DOHH2 (cell line): ENCODE measurements around the gene SLC25A33.

Experiments
- EZH2phosphoT487 ChIP-seq: fragments of 200-600 bp; sonication (generic); IDR thresholded peaks from 2 replicates; pipeline ENCODE4 v1.6.1; 2017; ENCODE audit warnings: borderline replicate concordance, mild to moderate bottlenecking, antibody characterized with exemption, low read length, moderate library complexity, mixed read lengths
- TF ChIP-seq, protein P1 (sequence below): fragments of 200-600 bp; sonication (generic); IDR thresholded peaks from one replicate; pipeline ENCODE4 v1.5.1; 2014; ENCODE audit warnings: antibody characterized with exemption, mild to moderate bottlenecking, low read depth, low read length; ENCODE audit not compliant: poor library complexity, severe bottlenecking

DNA sequence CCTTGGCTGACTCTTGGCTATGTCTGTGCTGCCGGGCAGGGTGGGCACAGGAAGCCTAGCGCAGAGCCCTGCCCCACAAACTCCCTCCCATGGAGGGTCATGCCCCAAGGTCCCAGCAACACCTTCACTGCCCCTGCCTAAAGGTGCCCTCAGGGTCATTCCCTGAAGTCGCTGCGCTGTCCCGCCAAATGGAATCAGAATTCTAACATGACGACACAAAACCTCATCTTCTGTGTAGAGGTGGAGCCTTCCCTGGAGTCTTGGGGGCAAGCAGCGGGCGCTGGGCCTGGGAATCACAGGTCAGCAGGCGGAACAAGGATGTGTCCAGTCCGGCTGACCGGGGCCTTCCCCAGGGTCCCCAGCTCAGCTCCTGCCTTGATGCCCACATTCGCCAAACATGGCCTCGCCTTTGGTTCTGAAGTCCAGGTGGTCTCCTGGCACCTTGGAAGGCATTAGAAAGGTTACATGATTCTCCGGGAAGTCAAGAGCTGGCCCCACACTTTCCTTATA, 66.7 kb downstream of the SLC25A33 start:
- TF ChIP-seq, protein P1, sequence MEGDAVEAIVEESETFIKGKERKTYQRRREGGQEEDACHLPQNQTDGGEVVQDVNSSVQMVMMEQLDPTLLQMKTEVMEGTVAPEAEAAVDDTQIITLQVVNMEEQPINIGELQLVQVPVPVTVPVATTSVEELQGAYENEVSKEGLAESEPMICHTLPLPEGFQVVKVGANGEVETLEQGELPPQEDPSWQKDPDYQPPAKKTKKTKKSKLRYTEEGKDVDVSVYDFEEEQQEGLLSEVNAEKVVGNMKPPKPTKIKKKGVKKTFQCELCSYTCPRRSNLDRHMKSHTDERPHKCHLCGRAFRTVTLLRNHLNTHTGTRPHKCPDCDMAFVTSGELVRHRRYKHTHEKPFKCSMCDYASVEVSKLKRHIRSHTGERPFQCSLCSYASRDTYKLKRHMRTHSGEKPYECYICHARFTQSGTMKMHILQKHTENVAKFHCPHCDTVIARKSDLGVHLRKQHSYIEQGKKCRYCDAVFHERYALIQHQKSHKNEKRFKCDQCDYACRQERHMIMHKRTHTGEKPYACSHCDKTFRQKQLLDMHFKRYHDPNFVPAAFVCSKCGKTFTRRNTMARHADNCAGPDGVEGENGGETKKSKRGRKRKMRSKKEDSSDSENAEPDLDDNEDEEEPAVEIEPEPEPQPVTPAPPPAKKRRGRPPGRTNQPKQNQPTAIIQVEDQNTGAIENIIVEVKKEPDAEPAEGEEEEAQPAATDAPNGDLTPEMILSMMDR = no peak
- no peak for TF ChIP-seq EZH2phosphoT487
